ENCODE measurements around the gene SAMSN1.
A peak's percentile ranks its signal among the peaks of the same experiment; 100 is the strongest.

Gene SAMSN1

DNA sequence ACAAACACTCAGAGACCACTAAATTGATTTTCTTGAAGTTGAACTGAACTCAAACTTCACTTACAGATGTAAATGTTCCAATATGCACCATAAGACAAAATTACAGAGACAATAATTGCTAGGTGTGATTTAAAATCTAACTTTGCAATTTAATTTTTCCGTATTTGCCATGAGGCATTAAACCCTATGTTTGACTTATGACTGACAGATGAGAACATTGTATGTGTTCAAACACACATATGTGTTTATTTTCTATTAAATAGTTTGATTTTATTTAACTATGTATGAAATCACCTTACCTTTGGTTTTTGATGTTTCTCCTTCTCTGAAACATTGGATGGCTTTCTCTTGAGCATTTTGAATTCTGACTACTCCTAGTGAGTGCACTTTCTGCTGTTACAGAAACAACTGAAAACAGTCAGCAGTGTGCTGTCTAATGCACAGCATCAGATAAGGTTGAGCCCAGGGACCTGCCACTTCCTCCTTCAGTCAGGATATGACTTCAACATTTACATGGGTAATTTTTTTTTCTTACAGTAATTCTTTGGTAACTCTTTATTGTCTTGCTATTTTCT is at the start of gene SAMSN1:
Gene SAMSN1 (minus strand): TSS at position 410 of the 575 bp plus-strand sequence. CDS start 54 bp downstream, at position 356.
- DNase-seq (ENCODE audit: extremely low read depth in 1 of 2, low read depth in 1 of 2): peak in 1 of 2 donors; percentile 62

- no peak for DNase-seq (ENCODE audit: extremely low read depth in 1 of 2, low read depth in 1 of 2)
These were observed 49.3 kb upstream of the SAMSN1 start for GRCh38 chr21:14595449-14595848.

DNA sequence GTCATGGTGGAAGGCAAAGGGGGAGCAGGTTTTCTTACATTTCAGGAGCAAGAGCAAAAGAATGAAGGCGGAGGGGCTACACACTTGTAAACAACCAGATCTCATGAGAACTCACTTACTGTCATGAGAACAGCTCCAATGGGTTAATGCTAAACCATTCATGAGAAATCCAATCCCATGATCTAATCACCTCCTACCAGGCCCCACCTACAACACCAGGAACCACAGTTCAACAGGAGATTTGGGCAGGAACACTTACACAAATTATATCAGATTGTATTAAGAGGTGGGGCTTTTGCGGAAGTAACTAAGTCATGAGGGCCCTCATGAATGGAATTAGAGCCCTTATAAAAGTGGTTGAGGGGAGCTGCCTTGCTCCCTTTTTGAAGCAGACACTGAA is 48.9 kb upstream of the SAMSN1 start:
- no peak for DNase-seq (ENCODE audit: extremely low read depth in 1 of 2, low read depth in 1 of 2)

- DNase-seq (ENCODE audit: extremely low read depth in 1 of 2, low read depth in 1 of 2): no peak
These were observed 47.1 kb upstream of the SAMSN1 start for GRCh38 chr21:14593230-14593629.

- DNase-seq (ENCODE audit: extremely low read depth in 1 of 2, low read depth in 1 of 2): no peak
These were observed 46.3 kb upstream of the SAMSN1 start for GRCh38 chr21:14592296-14593000.

DNA sequence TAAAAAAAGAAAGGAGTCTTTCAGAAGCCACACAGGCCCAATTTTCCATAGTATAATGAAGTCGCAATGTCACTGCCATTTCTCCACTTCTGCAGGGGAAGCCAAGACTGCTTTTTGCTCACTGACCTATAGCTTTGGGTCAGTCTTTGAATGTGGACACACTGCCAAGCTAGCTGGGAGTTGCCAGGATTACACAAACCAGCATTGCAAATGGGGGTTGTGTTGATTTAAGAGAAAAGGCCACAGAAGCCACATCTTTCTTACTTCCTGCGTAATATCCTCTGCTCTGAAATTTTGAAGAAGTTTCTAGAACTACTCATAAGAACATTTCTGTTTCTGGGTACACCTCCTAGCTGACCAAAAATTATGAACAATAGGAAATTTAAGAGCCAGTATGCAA is 45.8 kb upstream of the SAMSN1 start:
- no peak for DNase-seq (ENCODE audit: extremely low read depth in 1 of 2, low read depth in 1 of 2)

DNA sequence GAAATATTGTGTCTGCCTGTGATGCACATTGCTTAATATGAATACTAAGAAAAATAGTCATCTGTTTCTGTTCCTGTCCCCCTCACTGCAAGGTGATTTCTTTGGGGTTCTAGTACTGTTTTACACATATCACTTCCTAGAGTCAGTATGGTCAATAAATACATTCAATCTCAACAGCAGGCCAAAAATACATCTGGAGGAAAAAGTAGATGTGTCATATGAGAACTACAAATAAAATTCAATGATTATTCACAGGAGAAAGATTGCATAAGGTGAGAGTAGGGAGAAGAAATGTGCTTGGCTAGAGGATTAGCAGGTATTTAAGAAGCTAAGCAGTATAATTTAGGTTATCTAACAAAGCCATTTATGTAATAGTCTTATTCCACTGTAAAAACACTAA is 45.3 kb upstream of the SAMSN1 start:
- DNase-seq (ENCODE audit: extremely low read depth in 1 of 2, low read depth in 1 of 2): no peak

GRCh38 chr21:14589855-14590563 is 43.9 kb upstream of the SAMSN1 start:
- DNase-seq (ENCODE audit: extremely low read depth in 1 of 2, low read depth in 1 of 2): no peak

- no peak for DNase-seq (ENCODE audit: extremely low read depth in 1 of 2, low read depth in 1 of 2)
These were observed 41.2 kb upstream of the SAMSN1 start for GRCh38 chr21:14587266-14587665.

GRCh38 chr21:14585122-14585521 is 39.0 kb upstream of the SAMSN1 start:
- DNase-seq (ENCODE audit: extremely low read depth in 1 of 2, low read depth in 1 of 2): no peak

GRCh38 chr21:14584357-14585095 is 38.4 kb upstream of the SAMSN1 start:
- DNase-seq (ENCODE audit: extremely low read depth in 1 of 2, low read depth in 1 of 2): no peak

- DNase-seq (ENCODE audit: extremely low read depth in 1 of 2, low read depth in 1 of 2): no peak
These were observed 37.6 kb upstream of the SAMSN1 start for GRCh38 chr21:14583629-14584255.

- DNase-seq (ENCODE audit: extremely low read depth in 1 of 2, low read depth in 1 of 2): no peak
These were observed 37.0 kb upstream of the SAMSN1 start for GRCh38 chr21:14582934-14583628.

GRCh38 chr21:14581902-14582457 is 35.9 kb upstream of the SAMSN1 start:
- DNase-seq (ENCODE audit: extremely low read depth in 1 of 2, low read depth in 1 of 2): no peak

- no peak for DNase-seq (ENCODE audit: extremely low read depth in 1 of 2, low read depth in 1 of 2)
These were observed 27.1 kb upstream of the SAMSN1 start for GRCh38 chr21:14573244-14573643.

DNA sequence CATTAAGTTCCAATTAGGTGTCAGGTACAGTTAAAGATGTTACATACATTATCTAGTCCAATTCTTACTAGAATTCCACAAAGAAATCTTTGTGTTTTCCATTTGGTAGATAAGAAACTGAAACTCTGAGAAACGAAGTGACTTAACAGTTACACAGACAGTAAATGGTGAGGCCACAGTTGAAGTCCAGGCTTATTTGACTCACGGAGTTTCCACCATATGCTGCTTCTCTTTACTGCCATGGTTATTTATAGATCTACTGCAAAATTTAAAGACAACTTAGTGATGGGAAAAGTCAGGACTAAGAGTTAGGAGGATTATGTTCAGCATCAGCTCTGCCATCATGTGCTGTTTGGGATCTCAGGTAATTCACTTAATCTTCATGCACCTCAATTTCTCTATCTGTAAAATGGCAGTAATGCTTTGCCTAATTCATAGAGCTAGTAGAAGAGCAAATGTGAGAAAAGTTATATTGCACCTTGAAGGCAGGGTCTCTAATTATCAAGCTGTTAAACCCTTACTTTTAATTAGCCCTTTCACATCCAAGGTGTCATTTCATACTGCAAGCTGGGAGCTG is 26.2 kb upstream of the SAMSN1 start:
- DNase-seq (ENCODE audit: extremely low read depth in 1 of 2, low read depth in 1 of 2): no peak

- DNase-seq (ENCODE audit: extremely low read depth in 1 of 2, low read depth in 1 of 2): no peak
These were observed 23.8 kb upstream of the SAMSN1 start for GRCh38 chr21:14569868-14570267.

- no peak for DNase-seq (ENCODE audit: extremely low read depth in 1 of 2, low read depth in 1 of 2)
These were observed 23.0 kb upstream of the SAMSN1 start for GRCh38 chr21:14569026-14569621.
